Breast epithelium (tissue), 4 donors: ENCODE data around the gene ZIC4. TPM values are rescaled to one million over a fixed set of nuclear protein-coding genes. Genes with fewer than 3 reads are reported as not detected.

Source experiments
- DNase-seq, 2 donors: peaks; one replicate each; pipeline ENCODE4 v3.0.0-alpha.2; 2019; ENCODE audit warnings: low spot score in 2 of 2
- H3K27ac ChIP-seq, 2 donors: fragments of 200-600 bp; sonication (generic) in 1 of 2; one replicate each; pipeline ENCODE4 v1.5.1; 2016 to 2019; ENCODE audit warnings: mild to moderate bottlenecking in 1 of 2
- H3K27me3 ChIP-seq, 2 donors: fragments of 200-600 bp; sonication (generic) in 1 of 2; one replicate each; pipeline versions ENCODE4 v1.5.1 to v1.6.0; 2017 to 2019; ENCODE audit warnings: control low read depth in 1 of 2, mild to moderate bottlenecking in 1 of 2
- H3K36me3 ChIP-seq: fragments of 200-600 bp; one replicate; pipeline ENCODE4 v1.5.1; 2019
- H3K4me1 ChIP-seq, 2 donors: fragments of 200-600 bp; sonication (generic); one replicate each; pipeline ENCODE4 v1.5.1; 2016 to 2019; ENCODE audit warnings: control low read depth in 1 of 2
- H3K4me3 ChIP-seq, 3 donors: fragments of 200-600 bp; sonication (generic); 1 replicate in 2 of 3; 2 replicates in 1 of 3; pipeline ENCODE4 v1.5.1; 2016 to 2019; ENCODE audit warnings: mild to moderate bottlenecking in 3 of 3, moderate library complexity in 2 of 3
- H3K9me3 ChIP-seq, 2 donors: fragments of 200-600 bp; sonication (generic) in 1 of 2; one replicate each; pipeline ENCODE4 v1.5.1; 2016 to 2019; ENCODE audit warnings: control low read depth in 1 of 2
- CTCF ChIP-seq, 3 donors: fragments of 450-650 bp; IDR thresholded peaks; one replicate each; pipeline ENCODE4 v1.5.1; 2016 to 2017; ENCODE audit warnings: antibody characterized with exemption in 3 of 3, mild to moderate bottlenecking in 3 of 3, moderate library complexity in 3 of 3
- POLR2A ChIP-seq: fragments of 450-650 bp; IDR thresholded peaks from one replicate; pipeline ENCODE4 v1.6.1; 2016; ENCODE audit warnings: antibody characterized with exemption, mild to moderate bottlenecking, moderate library complexity
- POLR2AphosphoS5 ChIP-seq, 3 donors: sonication (generic); formaldehyde crosslinking; IDR thresholded peaks; one replicate each; pipeline ENCODE4 v1.6.1; 2017; ENCODE audit warnings: antibody characterized with exemption in 3 of 3
- intact Hi-C: fragments of 100-400 bp; cut with DNase I; formaldehyde crosslinking; loops from one replicate; pipeline ENCODE4 v1.15.1; 2023; ENCODE audit warnings: low total_unique reads
- total RNA-seq, 3 donors: library from RNA; depleted of rRNA; stranded (reverse); fragments of >200 nt; gene quantifications; one replicate each; pipeline ENCODE4 v1.1.0, GENCODE V29; 2016

ZIC4 gene
- total RNA-seq, 3 donors from 2014 or later = under 0.01 to 0.15 TPM; not detected in 1

- intact Hi-C loops = no loop called here
Measured at GRCh38 chr3:147414390-147415138, 8.2 kb upstream of the ZIC4 start.

GRCh38 chr3:147413686-147414389 lies 7.5 kb upstream of the ZIC4 start:
- H3K27ac ChIP-seq = no peak overlapping the region
- H3K36me3 ChIP-seq = no peaks in the 10 kb centered on the region
- H3K9me3 ChIP-seq = peaks cover 0 to 12% of the 10 kb centered on the region in 2 donors
- no peak for TF ChIP-seq POLR2A
- no peak for TF ChIP-seq CTCF (IDR thresholded peaks at IDR 0.05)
- no peak for TF ChIP-seq POLR2AphosphoS5 (IDR thresholded peaks at IDR 0.05)
- no peak for DNase-seq
- peaks cover 8 to 87% of the 10 kb centered on the region in 2 donors for H3K27me3 ChIP-seq
- peak overlapping the region; percentile 17 to 60 (median 22) for H3K4me3 ChIP-seq
- peaks cover 3 to 9% of the 10 kb centered on the region in 2 donors for H3K4me1 ChIP-seq
- intact Hi-C loops = no loop called here

More at GRCh38 chr3:147414390-147415138, 8.2 kb upstream of the ZIC4 start:
- no peak for TF ChIP-seq POLR2A
- no peak for TF ChIP-seq CTCF (IDR thresholded peaks at IDR 0.05)
- no peak for TF ChIP-seq POLR2AphosphoS5 (IDR thresholded peaks at IDR 0.05)
- peaks cover 7 to 87% of the 10 kb centered on the region in 2 donors for H3K27me3 ChIP-seq
- peaks cover 0 to 12% of the 10 kb centered on the region in 2 donors for H3K9me3 ChIP-seq
- no peak overlapping the region for H3K4me3 ChIP-seq
- H3K4me1 ChIP-seq = peaks cover 3 to 12% of the 10 kb centered on the region in 2 donors
- H3K27ac ChIP-seq = no peak overlapping the region
- H3K36me3 ChIP-seq = no peaks in the 10 kb centered on the region
- DNase-seq = no peak

DNA sequence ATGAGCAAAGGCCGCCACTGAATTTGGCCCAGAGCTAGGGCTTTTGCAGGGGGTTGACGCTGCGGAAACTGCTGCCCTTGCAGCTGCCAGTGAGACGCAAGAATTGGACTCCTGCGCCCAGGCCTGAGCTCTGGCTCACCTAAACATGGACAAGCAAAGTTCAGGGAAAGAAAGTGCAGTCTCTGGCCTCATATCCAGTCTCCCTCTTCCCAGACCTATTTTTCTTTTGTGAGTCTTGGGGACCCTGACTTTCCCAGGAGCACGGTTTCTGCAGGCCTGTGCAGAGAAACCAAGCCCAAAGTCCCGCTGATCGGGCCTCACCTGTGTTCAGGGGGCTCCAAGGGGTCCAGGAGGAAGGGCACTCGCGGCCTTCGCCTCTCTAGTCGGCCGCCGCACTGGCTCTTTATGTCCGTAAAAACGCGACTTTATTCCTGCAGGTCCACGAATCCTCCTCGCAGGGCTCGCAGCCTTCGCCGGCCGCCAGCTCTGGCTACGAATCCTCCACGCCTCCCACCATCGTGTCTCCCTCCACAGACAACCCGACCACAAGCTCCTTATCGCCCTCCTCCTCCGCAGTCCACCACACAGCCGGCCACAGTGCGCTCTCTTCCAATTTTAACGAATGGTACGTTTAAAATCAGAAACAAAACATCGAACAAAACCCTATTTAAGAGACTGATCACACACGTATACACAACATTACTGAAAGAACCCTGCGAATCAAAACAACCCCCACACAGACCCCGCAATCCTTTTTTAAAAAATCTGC lies 6.8 kb upstream of the ZIC4 start:
- H3K27me3 ChIP-seq = peaks cover 11 to 87% of the 10 kb centered on the region in 2 donors
- TF ChIP-seq POLR2A (no peak), CTCF (IDR thresholded peaks at IDR 0.05) (no peak), POLR2AphosphoS5 (IDR thresholded peaks at IDR 0.05) (no peak)
- no peak for DNase-seq
- peak overlapping the region; percentile 17 to 60 (median 22) for H3K4me3 ChIP-seq
- H3K4me1 ChIP-seq = peaks cover 3 to 9% of the 10 kb centered on the region in 2 donors
- H3K27ac ChIP-seq = no peak overlapping the region
- peaks cover 0 to 12% of the 10 kb centered on the region in 2 donors for H3K9me3 ChIP-seq
- intact Hi-C loops = no loop called here
- no peaks in the 10 kb centered on the region for H3K36me3 ChIP-seq

DNA sequence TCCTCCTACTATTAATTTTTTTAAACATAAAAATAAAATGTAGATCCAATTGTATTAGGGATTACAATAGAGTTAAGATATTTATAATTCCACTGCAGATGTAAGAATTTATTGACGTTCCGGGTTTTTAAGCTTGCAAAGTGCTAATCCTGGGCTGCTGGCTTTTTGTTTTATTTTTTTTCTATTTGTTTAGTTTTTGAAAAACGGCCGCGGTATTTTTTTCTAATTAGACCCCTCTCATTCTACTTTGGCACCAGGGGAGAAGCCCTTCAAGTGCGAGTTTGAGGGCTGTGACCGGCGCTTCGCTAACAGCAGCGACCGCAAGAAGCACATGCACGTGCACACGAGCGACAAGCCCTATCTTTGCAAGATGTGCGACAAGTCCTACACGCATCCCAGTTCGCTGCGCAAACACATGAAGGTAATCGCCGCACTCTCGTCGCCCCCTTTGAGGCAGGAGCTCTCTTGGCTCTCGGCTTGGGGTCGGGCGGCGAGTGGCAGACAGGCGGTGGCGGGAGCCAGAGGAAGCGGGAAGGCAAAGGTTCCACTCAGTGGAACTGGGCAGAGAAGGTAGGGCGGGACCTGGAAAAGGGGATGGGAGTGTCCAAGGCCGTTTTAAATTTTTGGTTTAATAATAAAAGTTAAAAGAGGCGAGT lies 6.0 kb upstream of the ZIC4 start:
- no peak for TF ChIP-seq POLR2A
- no peak for TF ChIP-seq POLR2AphosphoS5 (IDR thresholded peaks at IDR 0.05)
- no peak for TF ChIP-seq CTCF (IDR thresholded peaks at IDR 0.05)
- no peak for DNase-seq
- Histone ChIP-seq H3K27me3 (peaks cover 11 to 91% of the 10 kb centered on the region in 2 donors), H3K36me3 (no peaks in the 10 kb centered on the region), H3K9me3 (peaks cover 0 to 12% of the 10 kb centered on the region in 2 donors), H3K4me3 (peak overlapping the region in 1 of 3 donors; percentile 60), H3K27ac (no peak overlapping the region), H3K4me1 (peaks cover 3 to 9% of the 10 kb centered on the region in 2 donors)
- intact Hi-C loops = no loop called here
